IPS-18c (cell line): ENCODE data around the gene RING1.

Experiments
- H3K4me3 ChIP-seq: 2 replicates; pipeline ENCODE4 v1.7.0; 2013; ENCODE audit warnings: low read depth, mild to moderate bottlenecking, low read length, moderate library complexity; ENCODE audit not compliant: insufficient read depth
- H3K9me3 ChIP-seq: one replicate; pipeline ENCODE4 v1.6.1; 2013; ENCODE audit warnings: mild to moderate bottlenecking, low read length, moderate library complexity; ENCODE audit not compliant: control insufficient read depth, insufficient read depth

Gene RING1

DNA sequence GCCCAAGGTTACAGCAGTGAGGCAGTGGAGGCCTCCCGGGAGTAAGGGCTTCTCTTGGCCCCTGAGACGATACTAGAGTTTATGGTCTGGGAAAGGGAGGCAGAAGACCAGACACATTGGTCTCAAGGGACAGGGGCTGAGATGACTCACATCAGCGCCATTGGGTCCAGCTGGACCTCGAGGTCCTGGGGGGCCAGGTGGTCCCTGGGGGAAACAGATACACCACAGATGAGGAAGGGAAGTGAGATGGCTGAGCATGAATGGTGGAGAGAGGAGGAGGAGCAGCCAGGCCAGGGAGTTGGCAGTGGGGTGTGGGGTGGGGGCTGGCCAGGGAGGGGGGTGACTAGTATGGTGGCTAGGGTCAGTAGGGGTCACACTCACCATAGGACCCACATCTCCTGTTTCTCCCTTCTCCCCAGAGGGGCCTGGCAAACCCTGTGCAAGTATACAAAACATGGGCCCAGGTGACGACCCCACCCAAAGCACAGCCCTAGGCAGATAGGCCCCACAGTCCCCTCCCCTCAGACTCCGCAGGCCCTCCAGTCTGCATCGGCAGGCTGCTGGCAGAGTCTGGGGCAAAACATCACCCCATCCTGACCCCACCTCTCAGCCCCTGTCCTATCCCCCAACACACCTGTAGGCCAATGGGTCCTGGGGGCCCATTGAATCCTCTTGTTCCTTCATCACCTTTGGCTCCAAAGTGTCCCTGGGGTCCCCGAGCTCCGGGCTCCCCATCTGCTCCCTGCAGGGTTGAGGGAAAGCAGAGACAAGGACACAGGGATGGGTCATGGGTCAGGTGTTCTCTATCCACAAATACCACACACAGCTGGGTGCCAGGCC, 37.9 kb upstream of the RING1 start:
- Histone ChIP-seq H3K9me3 (no peaks in the 10 kb centered on the region), H3K4me3 (no peak overlapping the region)

DNA sequence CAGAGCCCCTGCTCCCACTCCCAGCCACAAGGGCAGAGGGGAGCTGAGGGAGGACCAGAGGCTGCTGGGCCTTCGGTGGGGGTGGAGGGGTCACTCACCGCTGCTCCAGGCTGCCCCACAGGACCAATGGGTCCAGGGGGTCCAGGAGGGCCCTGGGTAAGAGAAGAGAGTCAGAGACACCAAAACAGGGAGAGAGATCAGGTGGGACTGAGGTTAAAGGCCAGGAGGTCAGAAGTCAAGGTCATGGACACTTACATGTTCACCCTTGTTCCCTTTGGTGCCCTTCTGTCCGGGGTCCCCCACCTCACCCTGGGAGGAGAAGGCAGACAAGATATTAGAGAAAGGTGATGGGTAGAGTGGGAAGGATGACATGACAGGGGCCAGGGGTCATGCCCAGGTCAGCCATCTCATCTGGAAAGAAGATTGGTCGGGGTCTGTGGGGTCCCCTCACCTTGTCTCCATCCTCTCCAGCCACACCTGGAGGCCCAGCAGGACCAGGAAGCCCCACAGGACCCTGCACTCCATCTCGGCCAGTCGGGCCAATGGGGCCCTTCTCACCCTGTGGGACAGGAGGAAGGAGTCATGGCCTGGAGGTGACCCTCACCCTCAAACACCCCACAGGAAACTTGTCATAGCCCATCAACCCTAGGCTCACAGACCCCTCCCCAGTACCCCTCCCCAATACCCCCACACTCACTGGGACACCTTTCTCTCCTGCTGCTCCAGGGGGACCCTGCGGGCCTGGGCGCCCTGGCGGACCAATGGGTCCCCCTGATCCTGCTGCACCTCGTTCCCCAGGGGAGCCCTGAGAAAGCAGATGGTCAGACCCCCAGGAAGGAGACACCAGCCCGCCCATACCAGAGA, 37.1 kb upstream of the RING1 start:
- H3K4me3 ChIP-seq: no peak overlapping the region
- no peaks in the 10 kb centered on the region for H3K9me3 ChIP-seq

DNA sequence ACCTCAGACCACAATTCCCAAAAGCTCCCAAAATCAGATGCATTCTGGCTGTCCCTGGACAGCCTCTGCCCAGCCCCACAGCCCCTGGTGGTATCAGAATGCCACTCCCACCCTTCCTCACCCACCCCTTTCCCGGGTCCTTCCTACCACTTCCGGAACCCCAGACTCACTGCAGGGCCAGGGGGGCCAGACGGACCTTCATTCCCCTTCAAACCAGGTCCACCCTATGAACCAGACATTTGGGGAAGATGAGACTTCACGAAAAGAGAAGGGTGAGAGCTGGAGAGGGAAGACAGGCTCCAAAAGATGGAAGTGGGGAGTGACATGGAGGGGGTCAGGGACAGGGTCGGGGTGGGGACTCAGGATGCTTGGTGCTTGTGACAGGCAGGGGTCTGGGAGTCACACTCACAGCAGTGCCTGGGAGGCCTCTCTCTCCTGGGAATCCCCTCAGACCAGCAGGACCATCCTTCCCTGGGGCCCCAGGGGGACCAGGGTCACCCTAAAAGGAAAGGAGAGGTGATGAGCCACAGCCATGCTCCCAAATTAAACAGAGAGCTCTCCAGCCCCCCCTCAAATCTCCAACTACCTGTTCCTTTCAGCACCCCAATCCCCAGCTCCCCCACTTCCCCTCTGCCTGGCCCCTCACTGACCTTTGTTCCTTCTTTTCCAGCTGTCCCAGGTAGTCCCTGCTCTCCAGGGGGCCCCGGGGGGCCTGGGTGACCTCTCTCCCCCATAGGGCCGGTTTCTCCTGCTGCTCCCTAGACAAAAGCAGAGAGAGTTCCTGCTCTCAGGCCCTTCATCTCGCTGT, 36.2 kb upstream of the RING1 start:
- Histone ChIP-seq H3K9me3 (no peaks in the 10 kb centered on the region), H3K4me3 (no peak overlapping the region)

DNA sequence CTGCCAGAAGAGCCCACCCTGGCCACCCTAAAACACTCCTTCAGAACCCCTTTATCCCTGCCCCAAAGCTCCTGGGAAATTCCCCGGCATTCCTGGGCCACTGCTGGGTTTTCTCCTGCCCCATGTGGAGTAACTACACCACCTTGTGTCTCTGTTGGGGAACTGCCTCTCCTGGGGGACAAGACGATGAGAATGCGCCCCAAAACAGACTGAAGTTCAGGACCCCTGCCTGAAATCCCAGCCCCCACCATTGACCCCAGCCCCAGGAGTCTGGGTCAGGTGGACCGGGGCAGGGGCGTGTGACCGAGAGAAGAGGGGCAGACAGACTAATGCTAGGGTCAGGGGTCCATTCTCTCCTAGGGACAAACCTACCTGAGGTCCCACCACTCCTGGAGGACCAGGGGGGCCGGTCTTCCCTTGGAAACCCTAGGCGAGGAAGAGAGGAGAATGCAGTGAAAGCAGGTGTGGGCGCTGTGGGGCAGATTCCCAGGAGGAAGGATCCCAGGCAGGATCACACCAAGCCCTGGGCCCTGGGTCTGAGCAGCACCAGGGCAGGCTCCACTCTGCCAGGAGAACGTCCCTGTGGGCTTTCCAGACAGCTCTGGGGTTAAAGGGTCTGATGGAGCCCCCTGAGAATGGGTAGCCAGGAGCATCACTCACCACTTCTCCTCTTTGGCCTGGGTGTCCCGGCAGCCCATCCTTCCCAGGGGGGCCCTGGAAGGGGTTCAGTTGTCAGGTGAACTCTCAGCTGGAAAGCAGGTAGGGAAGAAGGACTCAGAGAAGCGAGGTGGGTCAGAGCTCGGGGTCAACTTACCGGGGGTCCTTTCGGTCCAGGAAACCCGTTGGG, 35.4 kb upstream of the RING1 start:
- Histone ChIP-seq H3K4me3 (no peak overlapping the region), H3K9me3 (no peaks in the 10 kb centered on the region)

DNA sequence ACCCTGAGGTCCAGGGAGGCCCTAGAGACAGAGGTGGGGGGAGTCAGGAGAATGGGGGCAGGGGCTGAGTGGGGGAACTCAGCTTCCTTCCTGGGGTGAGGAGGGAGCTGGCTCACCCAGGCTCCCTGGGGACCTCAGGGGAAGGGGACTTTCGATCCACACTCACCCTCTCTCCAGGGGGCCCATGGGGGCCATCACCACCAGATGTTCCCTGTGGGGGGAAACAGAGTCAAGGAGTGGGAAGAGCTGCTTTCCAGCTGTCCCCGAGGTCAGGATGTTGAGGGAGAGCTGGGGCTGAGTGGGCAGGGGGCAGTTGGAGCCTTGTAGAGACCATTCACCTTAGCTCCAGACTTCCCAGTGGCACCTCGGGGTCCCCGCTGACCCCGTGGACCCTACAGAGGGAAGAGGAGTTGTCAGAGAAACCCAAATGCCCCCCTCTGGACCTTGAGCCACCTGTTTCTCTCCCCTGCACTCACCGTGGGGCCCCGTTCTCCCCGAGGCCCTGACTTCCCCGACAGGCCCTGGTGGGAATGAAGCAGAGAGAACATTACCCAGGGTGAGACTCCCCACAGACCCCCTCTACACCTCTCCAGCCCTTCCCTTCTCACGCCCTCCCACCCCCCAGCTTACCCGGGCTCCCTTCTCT, 34.6 kb upstream of the RING1 start:
- no peaks in the 10 kb centered on the region for H3K9me3 ChIP-seq
- no peak overlapping the region for H3K4me3 ChIP-seq

DNA sequence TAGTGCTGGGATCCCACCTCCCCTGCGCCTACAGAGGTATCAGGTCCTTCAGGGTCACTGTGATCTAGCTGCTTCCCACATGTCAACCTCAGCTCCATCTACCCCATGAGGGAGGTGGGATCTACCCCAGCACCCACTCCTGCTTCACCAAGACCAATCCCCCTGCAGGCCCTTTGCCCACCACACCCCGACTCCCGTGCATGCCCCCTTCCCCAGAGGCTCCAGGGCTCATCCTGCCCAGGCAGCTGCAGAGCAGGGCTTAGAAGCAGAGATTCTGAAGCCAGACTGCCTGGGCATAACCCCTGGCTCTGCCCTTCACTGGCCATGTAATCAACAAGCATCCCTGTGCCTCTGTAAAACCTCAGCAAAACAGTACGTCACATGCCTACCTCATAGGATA, 33.5 kb upstream of the RING1 start:
- Histone ChIP-seq H3K4me3 (no peak overlapping the region), H3K9me3 (no peaks in the 10 kb centered on the region)

DNA sequence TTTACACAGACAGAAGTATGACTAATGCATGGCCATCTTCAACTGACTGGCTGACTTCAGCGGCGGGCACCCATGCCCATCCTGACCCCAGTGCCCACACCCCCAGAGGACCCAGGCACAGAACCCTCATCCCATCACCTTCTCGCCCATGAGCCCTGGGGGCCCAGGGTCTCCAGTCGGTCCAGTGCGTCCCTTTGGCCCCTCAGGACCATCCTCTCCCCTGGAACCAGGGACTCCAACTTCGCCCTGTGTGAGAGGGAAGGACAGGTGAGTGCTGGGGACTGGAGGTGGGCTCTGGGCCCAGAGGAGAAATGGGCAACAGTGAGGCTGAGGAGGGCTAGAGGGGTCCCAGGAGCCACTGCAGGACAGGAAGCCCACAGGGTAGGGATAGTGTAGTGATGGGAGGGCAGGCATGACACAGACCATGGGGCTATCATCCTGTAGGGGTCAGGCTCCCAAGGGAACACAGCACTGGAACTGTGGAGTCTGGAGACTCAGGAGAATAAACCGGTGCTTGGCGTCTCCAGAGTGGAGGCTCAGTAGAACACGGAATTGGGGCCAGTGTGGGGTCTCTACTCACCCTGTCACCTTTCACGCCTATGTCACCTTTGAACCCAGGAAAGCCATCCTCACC, 32.7 kb upstream of the RING1 start:
- Histone ChIP-seq H3K9me3 (no peaks in the 10 kb centered on the region), H3K4me3 (no peak overlapping the region)

DNA sequence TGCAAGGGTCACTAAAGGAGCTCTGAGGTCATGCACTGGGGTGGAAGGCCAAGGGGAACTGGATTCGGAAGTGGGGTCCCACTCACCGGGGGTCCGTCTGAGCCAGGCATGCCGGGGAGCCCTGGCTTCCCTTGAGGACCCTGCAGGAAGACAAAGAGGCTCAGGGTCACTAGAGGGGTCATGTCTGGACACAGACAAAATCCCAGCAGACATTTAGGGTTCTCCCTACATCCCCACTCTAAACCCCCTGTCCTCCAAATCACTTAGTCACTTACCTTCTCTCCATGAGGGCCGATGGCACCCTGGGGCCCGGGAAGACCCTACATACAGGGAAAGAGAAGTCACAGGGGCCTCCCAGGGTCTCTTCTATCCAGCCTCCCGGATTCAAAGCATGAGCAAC, 31.4 kb upstream of the RING1 start:
- H3K4me3 ChIP-seq: no peak overlapping the region

DNA sequence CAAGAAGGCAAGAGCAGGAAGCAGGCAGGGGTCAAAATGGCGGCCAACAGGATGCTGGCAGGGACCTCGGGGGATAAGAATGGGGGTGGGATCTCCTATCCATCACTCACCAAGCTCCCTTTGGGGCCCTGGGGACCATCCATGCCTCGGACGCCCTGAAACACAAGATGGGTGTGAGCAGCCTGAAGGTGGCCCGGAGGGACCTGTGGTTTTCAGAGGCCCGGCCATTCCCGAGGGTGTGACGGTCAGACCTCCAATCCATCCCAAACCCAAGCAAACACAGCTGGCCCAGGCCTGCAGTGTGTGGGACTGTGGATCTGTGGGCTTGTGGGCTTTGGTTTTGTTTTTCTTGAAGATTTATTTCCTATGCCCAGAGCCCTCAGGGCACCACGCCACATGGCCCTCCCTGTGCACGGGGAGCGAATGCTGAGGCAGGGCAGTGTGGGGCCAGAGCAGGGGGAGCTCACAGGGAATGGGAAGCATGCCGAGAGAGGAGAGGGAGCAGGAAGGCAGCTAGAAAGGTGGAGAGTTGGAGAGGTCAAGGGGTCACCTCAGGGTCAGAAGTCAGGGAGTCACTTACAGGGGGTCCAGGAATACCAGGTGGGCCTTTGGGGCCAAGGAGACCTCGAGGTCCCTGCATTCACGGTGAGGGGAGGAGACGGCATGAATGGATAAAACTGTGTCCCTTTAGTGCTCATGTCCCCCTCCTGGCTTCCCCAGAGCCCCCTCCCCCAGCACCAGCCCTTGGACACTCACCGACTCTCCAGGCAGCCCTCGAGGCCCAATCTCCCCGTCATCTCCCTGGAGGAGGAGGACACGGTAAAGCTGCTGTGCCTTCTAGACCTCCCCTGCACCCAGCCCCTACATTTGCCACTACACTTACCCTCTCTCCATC, 30.5 kb upstream of the RING1 start:
- H3K9me3 ChIP-seq: no peaks in the 10 kb centered on the region
- H3K4me3 ChIP-seq: no peak overlapping the region

More for the DNA sequence above, 31.4 kb upstream of the RING1 start:
- no peaks in the 10 kb centered on the region for H3K9me3 ChIP-seq

DNA sequence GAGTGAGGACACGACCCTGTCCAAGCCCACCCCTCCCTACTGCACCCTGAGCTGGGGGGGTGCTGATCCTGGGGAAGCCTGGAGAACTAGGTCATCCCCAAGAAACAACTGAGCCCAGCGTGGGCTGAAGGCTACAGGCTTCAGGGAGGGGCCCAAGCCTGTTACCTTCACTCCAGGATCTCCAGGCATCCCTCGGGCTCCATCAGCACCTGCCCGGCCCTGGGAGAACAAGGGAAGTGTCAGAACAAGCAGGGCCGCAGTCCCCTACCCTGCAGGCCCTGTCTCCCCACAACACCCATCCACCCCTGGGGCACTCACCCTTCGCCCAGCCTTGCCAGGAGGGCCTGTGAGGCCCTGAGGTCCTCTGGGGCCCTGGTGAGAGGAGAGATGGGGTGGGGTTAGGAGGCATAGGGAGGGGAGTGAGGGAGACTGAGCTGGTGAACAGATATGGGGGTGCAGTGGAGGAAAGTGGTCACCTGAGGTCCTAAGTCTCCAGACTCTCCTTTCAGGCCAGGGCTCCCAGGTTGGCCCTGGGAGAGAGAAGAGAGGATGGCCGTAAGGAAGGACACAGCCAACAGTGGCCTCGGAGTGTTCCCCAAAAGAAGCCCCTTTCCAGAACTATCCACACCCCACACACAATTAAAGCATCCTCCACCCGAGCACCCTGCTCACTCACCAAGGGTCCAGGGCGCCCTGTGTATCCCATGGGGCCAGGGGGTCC, 29.4 kb upstream of the RING1 start:
- H3K9me3 ChIP-seq: no peaks in the 10 kb centered on the region
- no peak overlapping the region for H3K4me3 ChIP-seq

DNA sequence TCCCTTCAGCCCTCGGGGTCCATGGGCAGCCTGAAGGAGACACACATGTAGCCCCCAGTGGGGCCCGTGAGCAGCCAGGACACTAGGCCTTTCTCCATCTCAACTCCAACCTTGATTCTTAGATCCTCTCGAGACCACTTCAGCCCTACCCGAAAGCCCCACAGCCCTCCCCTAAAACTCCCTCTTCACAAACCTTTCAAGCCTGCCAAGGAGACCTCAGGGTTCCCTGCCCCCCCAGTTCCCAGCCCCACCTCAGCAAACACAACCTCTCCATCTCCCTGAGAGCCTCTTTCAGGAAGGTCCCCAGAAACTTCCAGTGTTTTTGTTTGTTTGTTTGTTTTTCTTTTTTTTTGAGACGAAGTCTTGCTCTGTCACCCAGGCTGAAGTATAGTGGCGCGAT, 27.2 kb upstream of the RING1 start:
- Histone ChIP-seq H3K4me3 (no peak overlapping the region), H3K9me3 (no peaks in the 10 kb centered on the region)

DNA sequence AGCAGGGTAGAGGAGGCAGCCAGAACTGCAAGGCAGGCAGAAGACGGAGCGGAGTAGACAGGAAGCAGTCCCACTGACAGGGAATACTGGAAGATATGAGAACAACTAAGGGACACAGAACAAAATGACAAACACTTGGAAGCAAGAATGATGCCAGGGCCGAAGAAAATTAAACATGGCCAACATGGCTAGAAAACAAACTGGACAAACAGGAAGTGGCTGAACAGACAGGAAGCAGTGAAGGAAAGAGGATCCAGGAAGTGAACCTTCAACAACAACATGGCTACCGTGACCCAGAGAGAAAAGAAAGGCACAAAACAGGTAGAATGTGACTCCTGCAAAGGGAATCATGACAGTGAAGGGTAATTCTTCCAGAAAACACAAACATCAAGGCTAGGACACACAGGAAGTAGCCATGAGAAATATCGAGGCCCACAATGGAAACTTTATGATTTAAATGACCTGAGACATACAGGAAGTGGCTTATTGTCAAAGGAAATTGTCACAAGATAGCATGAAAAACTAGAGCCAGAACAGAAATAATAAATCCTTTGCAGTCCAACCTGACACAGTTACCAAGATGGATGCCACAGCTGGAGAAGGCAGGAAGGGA, 25.1 kb upstream of the RING1 start:
- H3K4me3 ChIP-seq: no peak overlapping the region

DNA sequence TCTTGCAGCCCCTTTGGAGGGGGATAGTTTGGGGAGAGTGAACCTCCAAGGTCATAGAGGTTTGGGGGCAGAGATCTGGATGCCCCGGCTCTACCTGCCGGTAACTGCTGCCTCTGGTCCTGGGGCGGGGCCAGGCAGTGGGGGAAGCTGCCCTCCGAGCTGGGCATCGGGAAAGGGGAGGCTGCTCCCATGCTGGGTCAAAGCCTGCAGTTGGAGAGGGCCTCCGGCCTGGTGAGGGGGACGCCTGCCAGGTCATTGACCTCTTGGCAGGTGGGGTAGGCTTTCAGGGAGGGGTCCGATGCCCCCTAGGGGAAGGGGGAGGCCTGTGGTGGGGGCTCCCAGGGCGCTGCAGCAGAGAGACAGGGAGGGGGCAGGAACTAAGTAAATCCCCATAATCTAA, 23.1 kb upstream of the RING1 start:
- H3K4me3 ChIP-seq: no peak overlapping the region
- no peaks in the 10 kb centered on the region for H3K9me3 ChIP-seq

More for the DNA sequence above, 25.1 kb upstream of the RING1 start:
- no peaks in the 10 kb centered on the region for H3K9me3 ChIP-seq

DNA sequence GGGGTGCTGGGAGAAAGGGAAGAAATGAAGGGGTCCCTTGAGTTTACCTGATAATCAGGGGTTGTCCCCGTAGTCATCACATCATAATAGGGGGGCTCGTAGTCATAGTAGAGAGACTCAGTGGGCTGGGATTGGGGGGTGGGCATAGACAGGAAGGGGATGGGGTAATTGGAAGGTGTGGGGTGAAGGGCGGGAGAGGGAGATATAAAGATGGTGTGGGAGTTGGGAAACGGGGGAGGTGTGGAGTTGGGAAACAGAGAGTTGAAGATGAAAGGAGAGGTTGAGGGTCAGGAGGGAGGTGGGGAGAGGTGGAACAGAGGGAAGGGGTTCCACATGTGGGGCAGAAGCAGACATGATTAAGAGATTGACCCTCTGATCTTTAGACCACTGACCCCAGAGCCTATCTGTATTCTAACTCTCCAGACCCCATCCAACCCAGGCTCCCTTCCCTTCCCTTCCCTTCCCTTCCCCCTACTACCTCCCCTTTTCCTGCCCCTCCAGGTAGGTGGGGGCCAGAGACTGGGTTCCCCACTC, 22.6 kb upstream of the RING1 start:
- no peaks in the 10 kb centered on the region for H3K9me3 ChIP-seq

More for the DNA sequence above, 22.6 kb upstream of the RING1 start:
- H3K4me3 ChIP-seq: no peak overlapping the region
